Stimulated activated CD8-positive, alpha-beta memory T cell treated with anti-CD3 and anti-CD28 coated beads, Interleukin-4, amount 100 ng/mL, for 1 hour (primary cell): ENCODE data around the gene TH.
"Not testable (repeated sequence)": the region's sequence is repeated elsewhere in the genome, so short reads cannot be mapped to it uniquely, and the experiment has no call there.

Source experiments
- DNase-seq, 2 donors: peaks; one replicate each; pipeline ENCODE4 v3.0.0-alpha.2; 2020; ENCODE audit warnings: low read depth in 2 of 2, low spot score in 1 of 2

The TH gene

GRCh38 chr11:2179516-2179915 lies 7.9 kb upstream of the TH start:
- DNase-seq = no peak

- DNase-seq = no peak
These were observed 7.4 kb upstream of the TH start for GRCh38 chr11:2178906-2179494.

- not testable (repeated sequence) for DNase-seq
These were observed 6.6 kb upstream of the TH start for GRCh38 chr11:2178055-2178773.

- DNase-seq = no peak
These were observed 5.5 kb upstream of the TH start for GRCh38 chr11:2177076-2177475.

GRCh38 chr11:2176389-2176900 lies 4.8 kb upstream of the TH start:
- DNase-seq = no peak

- no peak for DNase-seq
These were observed 4.0 kb upstream of the TH start for GRCh38 chr11:2175659-2176058.

- no peak for DNase-seq
These were observed 2.7 kb upstream of the TH start for GRCh38 chr11:2174361-2174760.

- no peak for DNase-seq
These were observed 2.1 kb upstream of the TH start for GRCh38 chr11:2173761-2174160.

GRCh38 chr11:2173150-2173693 lies 1.6 kb upstream of the TH start:
- DNase-seq = no peak

- no peak for DNase-seq
These were observed 1.1 kb upstream of the TH start for GRCh38 chr11:2172676-2173075.

- DNase-seq = no peak
These were observed 1.7 kb downstream of the TH start for GRCh38 chr11:2169626-2170570.

- no peak for DNase-seq
These were observed 2.6 kb downstream of the TH start for GRCh38 chr11:2169005-2169378.

- no peak for DNase-seq
These were observed 3.2 kb downstream of the TH start for GRCh38 chr11:2168286-2169004.

GRCh38 chr11:2167141-2168045 lies 4.2 kb downstream of the TH start:
- DNase-seq = no peak

- DNase-seq = no peak
These were observed 5.3 kb downstream of the TH start for GRCh38 chr11:2166091-2166851.

- no peak for DNase-seq
These were observed 6.0 kb downstream of the TH start for GRCh38 chr11:2165571-2165970.

- no peak for DNase-seq
These were observed 6.6 kb downstream of the TH start for GRCh38 chr11:2164861-2165555.

GRCh38 chr11:2164081-2164480 lies 7.5 kb downstream of the TH start:
- DNase-seq = no peak
